Right atrium auricular region (tissue), 2 donors: ENCODE results near the gene TXNIP. TPM values are rescaled to one million over a fixed set of nuclear protein-coding genes. Genes with fewer than 3 reads are reported as not detected.
"Not testable (repeated sequence)": the region's sequence is repeated elsewhere in the genome, so short reads cannot be mapped to it uniquely, and the experiment has no call there.

ENCODE experiments used
- DNase-seq: peaks from one replicate; pipeline ENCODE4 v3.0.0-alpha.2; 2019; ENCODE audit warnings: low spot score
- H3K27ac ChIP-seq, 2 donors: fragments of 200-600 bp; sonication (generic); 1 replicate in 1 of 2; 2 replicates in 1 of 2; pipeline ENCODE4 v1.5.1; 2016 to 2019
- H3K27me3 ChIP-seq, 2 donors: fragments of 200-600 bp; sonication (generic); one replicate each; pipeline versions ENCODE4 v1.5.1 to v1.6.0; 2017 to 2019
- H3K36me3 ChIP-seq: fragments of 200-600 bp; sonication (generic); one replicate; pipeline ENCODE4 v1.5.1; 2016
- H3K4me1 ChIP-seq, 2 donors: fragments of 200-600 bp; sonication (generic); one replicate each; pipeline versions ENCODE4 v1.5.1 to v1.6.0; 2017 to 2019
- H3K4me3 ChIP-seq, 2 donors: fragments of 200-600 bp; sonication (generic); 1 replicate in 1 of 2; 2 replicates in 1 of 2; pipeline ENCODE4 v1.5.1; 2017 to 2019; ENCODE audit warnings: mild to moderate bottlenecking in 1 of 2, moderate library complexity in 1 of 2
- H3K9me3 ChIP-seq, 2 donors: fragments of 200-600 bp; sonication (generic); one replicate each; pipeline ENCODE4 v1.5.1; 2019
- total RNA-seq, 2 donors: library from RNA; depleted of rRNA; stranded (reverse); fragments of >200 nt; gene quantifications; one replicate each; pipeline ENCODE4 v1.1.0, GENCODE V29; 2016
- TF ChIP-seq, protein P1 (sequence below), 2 donors: fragments of 200-600 bp; sonication (generic); IDR thresholded peaks; one replicate each; pipeline ENCODE4 v1.5.1; 2019; ENCODE audit warnings: antibody characterized with exemption in 2 of 2

The TXNIP gene
- total RNA-seq, 2 donors from 2014 or later = 898 to 1,186 TPM

DNA sequence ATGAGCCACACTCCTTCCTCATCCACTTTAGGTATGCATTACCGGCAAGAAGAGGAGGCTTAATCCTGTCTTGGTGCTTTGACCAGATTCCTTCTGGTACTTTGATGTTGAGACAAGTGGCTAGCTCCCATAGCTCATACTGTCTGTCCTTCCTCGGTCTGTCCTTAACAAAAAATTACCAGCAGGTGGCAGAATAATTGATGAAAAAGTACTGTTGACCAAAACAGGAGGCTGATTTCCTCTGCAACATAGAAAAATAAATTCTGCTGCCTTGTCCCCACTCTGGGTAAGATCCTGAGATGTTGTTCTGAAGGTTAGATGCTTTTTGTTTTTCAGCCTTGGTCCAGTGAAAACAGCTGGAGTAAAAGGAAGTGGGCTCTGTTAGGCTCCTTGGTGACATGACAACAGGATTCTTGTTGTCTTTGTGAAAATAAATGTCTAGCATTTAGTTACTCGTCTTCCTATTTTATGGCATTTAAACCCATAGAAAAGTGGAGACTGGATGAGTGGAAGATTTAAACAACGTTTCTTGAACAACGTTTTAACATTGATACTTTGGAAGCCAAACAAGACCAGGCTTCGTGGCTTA lies 36.3 kb upstream of the TXNIP start:
- TF ChIP-seq, protein P1, sequence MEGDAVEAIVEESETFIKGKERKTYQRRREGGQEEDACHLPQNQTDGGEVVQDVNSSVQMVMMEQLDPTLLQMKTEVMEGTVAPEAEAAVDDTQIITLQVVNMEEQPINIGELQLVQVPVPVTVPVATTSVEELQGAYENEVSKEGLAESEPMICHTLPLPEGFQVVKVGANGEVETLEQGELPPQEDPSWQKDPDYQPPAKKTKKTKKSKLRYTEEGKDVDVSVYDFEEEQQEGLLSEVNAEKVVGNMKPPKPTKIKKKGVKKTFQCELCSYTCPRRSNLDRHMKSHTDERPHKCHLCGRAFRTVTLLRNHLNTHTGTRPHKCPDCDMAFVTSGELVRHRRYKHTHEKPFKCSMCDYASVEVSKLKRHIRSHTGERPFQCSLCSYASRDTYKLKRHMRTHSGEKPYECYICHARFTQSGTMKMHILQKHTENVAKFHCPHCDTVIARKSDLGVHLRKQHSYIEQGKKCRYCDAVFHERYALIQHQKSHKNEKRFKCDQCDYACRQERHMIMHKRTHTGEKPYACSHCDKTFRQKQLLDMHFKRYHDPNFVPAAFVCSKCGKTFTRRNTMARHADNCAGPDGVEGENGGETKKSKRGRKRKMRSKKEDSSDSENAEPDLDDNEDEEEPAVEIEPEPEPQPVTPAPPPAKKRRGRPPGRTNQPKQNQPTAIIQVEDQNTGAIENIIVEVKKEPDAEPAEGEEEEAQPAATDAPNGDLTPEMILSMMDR (IDR thresholded peaks at IDR 0.05) = peak; percentile 24 to 65
- Histone ChIP-seq H3K36me3 (no peaks in the 10 kb centered on the region), H3K27ac (no peak overlapping the region)

DNA sequence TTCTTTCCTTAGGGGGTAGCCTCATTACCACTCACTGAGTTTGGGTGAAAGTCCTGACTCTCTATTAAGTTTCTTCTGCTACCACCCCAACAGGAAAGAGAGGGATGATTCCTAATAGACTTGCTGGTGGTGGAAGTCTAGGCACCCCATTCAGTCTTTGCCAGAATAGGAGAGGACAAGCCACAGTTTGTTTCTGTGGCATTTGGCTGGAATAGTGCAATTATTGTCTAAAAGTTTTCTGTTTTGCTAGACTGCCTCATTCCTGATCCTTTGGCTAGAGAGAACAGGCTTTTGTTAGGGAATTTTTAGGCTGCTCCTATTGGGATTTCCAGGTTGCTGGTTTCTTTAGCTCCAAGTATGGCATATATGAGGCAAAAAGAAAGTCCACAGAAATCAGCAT lies 35.1 kb upstream of the TXNIP start:
- H3K27ac ChIP-seq = peak overlapping the region in 1 of 2 donors; percentile 21
- DNase-seq = no peak

More for the DNA sequence above, 36.3 kb upstream of the TXNIP start:
- Histone ChIP-seq H3K9me3 (no peaks in the 10 kb centered on the region), H3K4me1 (peaks cover 0 to 4% of the 10 kb centered on the region in 2 donors), H3K4me3 (no peak overlapping the region), H3K27me3 (no peaks in the 10 kb centered on the region)
- DNase-seq = no peak

DNA sequence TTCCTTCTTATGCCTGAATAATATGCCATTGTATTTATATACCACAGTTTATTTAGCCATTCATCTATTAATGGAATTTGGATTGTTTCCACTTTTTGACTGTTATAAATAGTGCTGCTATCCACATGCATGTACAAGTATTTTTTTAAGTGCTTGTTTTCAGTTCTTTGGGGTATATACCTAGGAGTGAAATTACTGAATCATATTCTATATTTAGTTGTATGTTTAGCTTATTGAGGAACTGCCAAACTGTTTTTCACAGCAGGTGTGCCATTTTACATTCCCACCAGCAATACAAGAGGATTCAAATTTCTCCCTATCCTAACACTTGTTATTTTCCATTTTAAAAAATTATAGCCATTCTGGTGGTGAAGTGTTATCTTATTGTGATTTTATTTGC lies 32.7 kb upstream of the TXNIP start:
- Histone ChIP-seq H3K27ac (no peak overlapping the region), H3K4me3 (no peak overlapping the region), H3K27me3 (no peaks in the 10 kb centered on the region), H3K9me3 (no peaks in the 10 kb centered on the region), H3K36me3 (no peaks in the 10 kb centered on the region), H3K4me1 (no peaks in the 10 kb centered on the region)
- TF ChIP-seq, protein P1 (IDR thresholded peaks at IDR 0.05) = no peak
- DNase-seq = no peak

More for the DNA sequence above, 35.1 kb upstream of the TXNIP start:
- TF ChIP-seq, protein P1 (IDR thresholded peaks at IDR 0.05) = no peak
- H3K36me3 ChIP-seq = no peaks in the 10 kb centered on the region
- peaks cover 0 to 2% of the 10 kb centered on the region in 2 donors for H3K4me1 ChIP-seq
- H3K4me3 ChIP-seq = no peak overlapping the region
- H3K9me3 ChIP-seq = no peaks in the 10 kb centered on the region
- no peaks in the 10 kb centered on the region for H3K27me3 ChIP-seq

DNA sequence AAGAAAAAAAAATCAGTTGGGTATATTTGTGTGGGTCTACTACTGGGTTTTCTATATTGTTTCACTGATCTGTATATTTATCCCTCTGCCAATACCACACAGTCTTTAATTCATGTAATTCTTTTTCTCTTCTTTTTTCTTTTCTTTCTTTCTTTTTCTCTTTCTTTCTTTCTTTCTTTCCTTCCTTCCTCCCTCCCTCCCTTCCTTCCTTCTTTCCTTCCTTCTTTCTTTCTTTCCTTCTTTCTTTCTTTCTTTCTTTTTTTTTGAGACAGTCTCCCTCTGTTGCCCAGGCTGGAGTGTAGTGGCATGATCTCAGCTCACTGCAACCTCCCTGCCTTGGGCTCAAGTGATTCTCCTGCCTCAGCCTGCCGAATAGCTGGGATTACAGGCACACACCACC lies 30.3 kb upstream of the TXNIP start:
- not testable (repeated sequence) for H3K4me3 ChIP-seq, H3K36me3 ChIP-seq, H3K27me3 ChIP-seq, H3K4me1 ChIP-seq, DNase-seq, H3K9me3 ChIP-seq, H3K27ac ChIP-seq

DNA sequence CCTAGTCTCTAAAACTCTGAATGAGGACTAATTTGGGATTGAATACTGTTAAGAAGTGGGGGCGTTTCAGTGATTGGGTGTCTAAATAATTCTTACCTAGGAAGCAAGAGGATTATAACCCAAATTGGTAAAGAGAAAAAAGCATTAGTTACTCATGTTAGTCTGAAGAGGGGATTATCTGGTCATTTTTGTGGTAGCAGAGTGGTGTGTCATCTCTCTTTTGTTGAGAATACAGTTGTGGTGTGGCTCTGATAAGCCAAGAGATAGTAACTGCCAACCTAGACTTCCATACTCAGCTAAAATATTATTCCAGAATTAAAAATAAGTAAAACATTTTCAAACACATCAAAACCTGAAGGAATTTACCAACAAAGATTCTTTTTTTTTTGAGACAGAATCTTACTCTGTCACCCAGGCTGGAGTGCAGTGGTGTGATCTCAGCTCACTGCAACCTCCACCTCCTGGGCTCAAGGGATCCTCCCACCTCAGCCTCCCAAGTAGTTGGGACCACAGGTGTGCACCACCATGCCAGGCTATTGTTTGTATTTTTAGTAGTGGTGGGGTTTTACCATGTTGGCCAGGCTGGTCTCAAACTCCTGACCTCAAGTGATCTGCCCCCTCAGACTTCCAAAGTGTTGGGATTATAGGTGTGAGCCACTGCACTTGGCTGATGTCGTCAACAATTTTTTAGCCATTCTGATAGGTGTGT lies 29.6 kb upstream of the TXNIP start:
- H3K27me3 ChIP-seq, H3K36me3 ChIP-seq, H3K4me3 ChIP-seq, H3K9me3 ChIP-seq, H3K4me1 ChIP-seq, DNase-seq: not testable (repeated sequence)
- H3K27ac ChIP-seq = peak overlapping the region in 1 of 2 donors; percentile 6

GRCh38 chr1:146022403-146023127 lies 26.2 kb upstream of the TXNIP start:
- TF ChIP-seq, protein P1 (IDR thresholded peaks at IDR 0.05) = no peak
- no peaks in the 10 kb centered on the region for H3K27me3 ChIP-seq
- DNase-seq = no peak
- H3K36me3 ChIP-seq = no peaks in the 10 kb centered on the region
- no peak overlapping the region for H3K4me3 ChIP-seq
- H3K9me3 ChIP-seq = no peaks in the 10 kb centered on the region
- H3K4me1 ChIP-seq = peaks cover 0 to 11% of the 10 kb centered on the region in 2 donors
- H3K27ac ChIP-seq = peak overlapping the region in 1 of 2 donors; percentile 90
